GM12872 (cell line): ENCODE measurements around the gene FFAR1.
A peak's percentile ranks its signal among the peaks of the same experiment; 100 is the strongest.

Experiments
- CTCF ChIP-seq: IDR thresholded peaks from 3 replicates; pipeline ENCODE4 v1.5.1; 2011; ENCODE audit warnings: low read depth, mild to moderate bottlenecking, low read length, moderate library complexity; ENCODE audit not compliant: insufficient read depth

Gene FFAR1

GRCh38 chr19:35316560-35316959, 31.1 kb upstream of the FFAR1 start:
- no peak for TF ChIP-seq CTCF

- TF ChIP-seq CTCF, result no peak
These were observed 30.1 kb upstream of the FFAR1 start for GRCh38 chr19:35317464-35318043.

GRCh38 chr19:35318679-35319448, 28.8 kb upstream of the FFAR1 start:
- no peak for TF ChIP-seq CTCF

- TF ChIP-seq CTCF, result no peak
These were observed 27.5 kb upstream of the FFAR1 start for GRCh38 chr19:35320065-35320713.

- TF ChIP-seq CTCF, result no peak
These were observed 26.4 kb upstream of the FFAR1 start for GRCh38 chr19:35321291-35321690.

- TF ChIP-seq CTCF, result no peak
These were observed 25.7 kb upstream of the FFAR1 start for GRCh38 chr19:35322014-35322413.

- peak; percentile 55; the same call in 2 of the 3 replicates for TF ChIP-seq CTCF
These were observed 20.1 kb upstream of the FFAR1 start for GRCh38 chr19:35327642-35328041.
